SK-N-SH treated with all-trans-retinoic acid at 6 μM for 48 hours (cell line): ENCODE data around the gene TRPM1.

Experiments used
- ATAC-seq: fragments of 200-7000 bp; cut with Tn5 transposase; 3 replicates; pipeline ENCODE4 v1.9.1; 2020; ENCODE audit warnings: mild to moderate bottlenecking, moderate library complexity
- ARNTL ChIP-seq: fragments of 450-650 bp; formaldehyde crosslinking; IDR thresholded peaks from 2 replicates; pipeline ENCODE4 v1.5.0; 2020; ENCODE audit warnings: low read depth, mild to moderate bottlenecking, moderate library complexity, borderline replicate concordance
- BACH2 ChIP-seq: fragments of 250-450 bp; sonication (Bioruptor Pico); IDR thresholded peaks from 2 replicates; pipeline ENCODE4 v1.9.0; 2021; ENCODE audit warnings: mild to moderate bottlenecking, borderline replicate concordance
- CREB5 ChIP-seq: fragments of 250-450 bp; sonication (Bioruptor Pico); IDR thresholded peaks from 2 replicates; pipeline ENCODE4 v1.5.1; 2020; ENCODE audit warnings: low read depth, mild to moderate bottlenecking, moderate library complexity
- CSDC2 ChIP-seq: fragments of 250-450 bp; sonication (Bioruptor Pico); IDR thresholded peaks from 2 replicates; pipeline ENCODE4 v1.5.0; 2020; ENCODE audit warnings: mild to moderate bottlenecking, moderate library complexity
- CSRNP3 ChIP-seq: fragments of 250-450 bp; sonication (Bioruptor Pico); IDR thresholded peaks from 2 replicates; pipeline ENCODE4 v1.5.1; 2021; ENCODE audit warnings: mild to moderate bottlenecking, moderate library complexity
- GLIS3 ChIP-seq: fragments of 250-450 bp; sonication (Bioruptor Pico); IDR thresholded peaks from 2 replicates; pipeline ENCODE4 v1.5.0; 2020; ENCODE audit warnings: mild to moderate bottlenecking, moderate library complexity
- OSR1 ChIP-seq: fragments of 250-450 bp; sonication (Bioruptor Pico); IDR thresholded peaks from 2 replicates; pipeline ENCODE4 v1.8.0; 2022; ENCODE audit warnings: moderate library complexity, mild to moderate bottlenecking, inconsistent platforms
- PATZ1 ChIP-seq: fragments of 250-450 bp; sonication (Bioruptor Pico); IDR thresholded peaks from 2 replicates; pipeline ENCODE4 v1.8.0; 2020; ENCODE audit warnings: mild to moderate bottlenecking, moderate library complexity, borderline replicate concordance
- POU6F1 ChIP-seq: fragments of 250-450 bp; sonication (Bioruptor Pico); IDR thresholded peaks from 2 replicates; pipeline ENCODE4 v1.8.0; 2021; ENCODE audit warnings: low read depth, mild to moderate bottlenecking, moderate library complexity, borderline replicate concordance
- PPARA ChIP-seq: fragments of 250-450 bp; sonication (Bioruptor Pico); IDR thresholded peaks from 2 replicates; pipeline ENCODE4 v1.5.0; 2020; ENCODE audit warnings: mild to moderate bottlenecking, borderline replicate concordance
- SNAI2 ChIP-seq: fragments of 250-450 bp; sonication (Bioruptor Pico); IDR thresholded peaks from 2 replicates; pipeline ENCODE4 v1.5.0; 2020; ENCODE audit warnings: mild to moderate bottlenecking, moderate library complexity
- TOX ChIP-seq: fragments of 250-450 bp; sonication (Bioruptor Pico); IDR thresholded peaks from 2 replicates; pipeline ENCODE4 v1.8.0; 2021; ENCODE audit warnings: mild to moderate bottlenecking, moderate library complexity, borderline replicate concordance
- TSHZ2 ChIP-seq: fragments of 250-450 bp; sonication (Bioruptor Pico); IDR thresholded peaks from 2 replicates; pipeline ENCODE4 v1.5.0; 2020; ENCODE audit warnings: mild to moderate bottlenecking, moderate library complexity
- ZC3H10 ChIP-seq: fragments of 250-450 bp; sonication (Bioruptor Pico); IDR thresholded peaks from 2 replicates; pipeline ENCODE4 v1.5.1; 2021; ENCODE audit warnings: mild to moderate bottlenecking, moderate library complexity
- ZFP3 ChIP-seq: fragments of 250-450 bp; sonication (Bioruptor Pico); IDR thresholded peaks from 2 replicates; pipeline ENCODE4 v1.5.0; 2020; ENCODE audit warnings: mild to moderate bottlenecking, moderate library complexity
- ZFP30 ChIP-seq: fragments of 450-650 bp; formaldehyde crosslinking; IDR thresholded peaks from 2 replicates; pipeline ENCODE4 v1.5.0; 2022; ENCODE audit warnings: mild to moderate bottlenecking, moderate library complexity
- ZNF565 ChIP-seq: fragments of 450-650 bp; formaldehyde crosslinking; conservative IDR thresholded peaks from 2 replicates; pipeline ENCODE4 v1.5.0; 2020; ENCODE audit warnings: low read depth, mild to moderate bottlenecking, moderate library complexity
- ZNF70 ChIP-seq: fragments of 450-650 bp; formaldehyde crosslinking; IDR thresholded peaks from 2 replicates; pipeline ENCODE4 v1.5.0; 2020; ENCODE audit warnings: mild to moderate bottlenecking, moderate library complexity
- ZNF8 ChIP-seq: fragments of 450-650 bp; formaldehyde crosslinking; IDR thresholded peaks from 2 replicates; pipeline ENCODE4 v1.5.0; 2020; ENCODE audit warnings: mild to moderate bottlenecking, moderate library complexity

Gene TRPM1

GRCh38 chr15:31082771-31083369, 18.7 kb downstream of the TRPM1 start:
- no peak for ATAC-seq
- no peak for TF ChIP-seq ZFP3 (CRISPR knock-in tag)
- no peak for TF ChIP-seq ARNTL (CRISPR knock-in tag)
- TF ChIP-seq TSHZ2 (CRISPR knock-in tag) = no peak
- no peak for TF ChIP-seq OSR1 (CRISPR knock-in tag)
- no peak for TF ChIP-seq GLIS3 (CRISPR knock-in tag)
- no peak for TF ChIP-seq CSDC2 (CRISPR knock-in tag)
- TF ChIP-seq ZFP30 = no peak
- TF ChIP-seq CREB5 (CRISPR knock-in tag) = no peak
- TF ChIP-seq PATZ1 = no peak
- no peak for TF ChIP-seq ZNF565 (CRISPR knock-in tag)
- no peak for TF ChIP-seq ZNF70
- TF ChIP-seq POU6F1 = no peak
- TF ChIP-seq ZC3H10 = no peak
- no peak for TF ChIP-seq TOX (CRISPR knock-in tag)
- TF ChIP-seq CSRNP3 (CRISPR knock-in tag) = no peak
- no peak for TF ChIP-seq ZNF8 (CRISPR knock-in tag)
- TF ChIP-seq SNAI2 (CRISPR knock-in tag) = no peak
- TF ChIP-seq BACH2 (CRISPR knock-in tag) = no peak

- ATAC-seq = no peak
- TF ChIP-seq PPARA (CRISPR knock-in tag) (no peak), BACH2 (CRISPR knock-in tag) (no peak), TOX (CRISPR knock-in tag) (no peak)
- TF ChIP-seq, all 23 proteins: peak for 0
Observed at GRCh38 chr15:31081588-31082250, 19.8 kb downstream of the TRPM1 start.

GRCh38 chr15:31081056-31081455, 20.5 kb downstream of the TRPM1 start:
- ATAC-seq = no peak
- TF ChIP-seq PATZ1 = no peak
- TF ChIP-seq ZC3H10 = no peak
